Kidney glomerular epithelial cell (primary cell): ENCODE results near the gene GRIP1.

ENCODE experiments used
- DNase-seq: peaks from one replicate; lab custom pipeline; 2025; lab: John Stamatoyannopoulos, UW

Gene GRIP1

GRCh38 chr12:66647034-66647691, 31.7 kb downstream of the GRIP1 start:
- DNase-seq = peak; percentile 92

- no peak for DNase-seq
These were observed 34.7 kb downstream of the GRIP1 start for GRCh38 chr12:66644151-66644550.

GRCh38 chr12:66640691-66641460, 38.0 kb downstream of the GRIP1 start:
- DNase-seq = no peak

- no peak for DNase-seq
These were observed 40.2 kb downstream of the GRIP1 start for GRCh38 chr12:66638666-66639065.

- DNase-seq = no peak
These were observed 41.1 kb downstream of the GRIP1 start for GRCh38 chr12:66637699-66638301.

GRCh38 chr12:66636771-66637170, 42.1 kb downstream of the GRIP1 start:
- no peak for DNase-seq

- no peak for DNase-seq
These were observed 45.2 kb downstream of the GRIP1 start for GRCh38 chr12:66633676-66634075.

- peak; percentile 55 for DNase-seq
These were observed 49.6 kb downstream of the GRIP1 start for GRCh38 chr12:66629138-66629870.

GRCh38 chr12:66627988-66628317, 50.9 kb downstream of the GRIP1 start:
- DNase-seq = no peak

- no peak for DNase-seq
These were observed 51.4 kb downstream of the GRIP1 start for GRCh38 chr12:66627270-66627987.

- DNase-seq = no peak
These were observed 54.1 kb downstream of the GRIP1 start for GRCh38 chr12:66624806-66625205.

- no peak for DNase-seq
These were observed 55.4 kb downstream of the GRIP1 start for GRCh38 chr12:66623455-66623854.

GRCh38 chr12:66620688-66621087, 58.2 kb downstream of the GRIP1 start:
- DNase-seq = no peak

GRCh38 chr12:66620026-66620425, 58.9 kb downstream of the GRIP1 start:
- DNase-seq = no peak

- no peak for DNase-seq
These were observed 60.9 kb downstream of the GRIP1 start for GRCh38 chr12:66617991-66618390.

- DNase-seq = no peak
These were observed 66.6 kb downstream of the GRIP1 start for GRCh38 chr12:66612090-66612775.

GRCh38 chr12:66607147-66607546, 71.7 kb downstream of the GRIP1 start:
- DNase-seq = no peak

- DNase-seq = no peak
These were observed 73.6 kb downstream of the GRIP1 start for GRCh38 chr12:66605293-66605692.

GRCh38 chr12:66603981-66604479, 74.8 kb downstream of the GRIP1 start:
- no peak for DNase-seq

GRCh38 chr12:66603461-66603860, 75.4 kb downstream of the GRIP1 start:
- DNase-seq = peak; percentile 7

GRCh38 chr12:66602483-66603143, 76.3 kb downstream of the GRIP1 start:
- DNase-seq = no peak
